ENCODE results near the gene DIPK1B. TPM values are rescaled to one million over a fixed set of nuclear protein-coding genes. Genes with fewer than 3 reads are reported as not detected.

Gene DIPK1B
- total and polyA plus RNA-seq, 2 donors (not counting 3 experiments of a cell fraction or from before 2014, with no cell fraction given): 253 to 441 TPM

DNA sequence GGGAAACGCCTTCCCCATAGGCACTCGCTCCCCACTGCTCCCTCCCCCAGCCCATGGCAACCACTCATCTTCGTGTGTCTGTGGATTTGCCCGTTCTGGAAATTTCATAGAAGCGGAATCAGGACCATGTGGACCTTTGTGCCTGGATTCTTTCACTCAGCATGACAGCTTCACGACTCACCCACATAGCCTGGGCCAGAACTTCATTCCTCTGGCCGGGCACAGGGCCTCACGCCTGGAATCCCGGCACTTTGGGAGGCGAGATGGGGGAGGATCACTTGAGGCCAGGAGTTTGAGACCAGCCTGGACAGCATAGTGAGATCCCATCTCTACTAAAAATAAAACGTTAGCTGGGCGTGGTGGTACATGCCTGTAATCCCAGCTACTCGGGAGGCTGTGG lies 12.1 kb upstream of the DIPK1B start:
- no peaks in the 10 kb centered on the region for H3K79me2 ChIP-seq (ENCODE audit: control insufficient read depth, insufficient read depth, low read length)
- no peak overlapping the region for H2AFZ ChIP-seq (ENCODE audit: low read depth, low read length)
- no peaks in the 10 kb centered on the region for H3K36me3 ChIP-seq (ENCODE audit: control insufficient read depth in 2 of 2, extremely low read depth in 1 of 2, insufficient read depth in 2 of 2, low read length in 2 of 2)
- no peak overlapping the region for H3K27ac ChIP-seq (ENCODE audit: insufficient read depth, low read depth, low read length)
- ChIA-PET POLR2A (no interaction called here), CTCF (interaction anchor here (1.2 kb wide), 1 partner anchor 212 kb away, joined by 3 read pairs; no protein-coding TSS in a partner anchor)
- intact Hi-C loops (cut with micrococcal nuclease) (no loop called here), dilution Hi-C loops (cut with MboI; ENCODE audit: extremely low pct_ligation_motif_present, low sequenced_read_pairs) (no loop called here)
- no peaks in the 10 kb centered on the region for H3K9me1 ChIP-seq (replicated peaks; ENCODE audit: control insufficient read depth, extremely low read depth, insufficient read depth, low read length)
- DNase-seq (ENCODE audit: low read depth, low spot score) (no peak), FAIRE-seq (no peak)
- H4K20me1 ChIP-seq (replicated peaks; ENCODE audit: control insufficient read depth, extremely low read depth, insufficient read depth, low read length): no peaks in the 10 kb centered on the region
- no peak overlapping the region for H3K4me2 ChIP-seq (ENCODE audit: insufficient read depth, low read length)
- no peak overlapping the region for H3K9ac ChIP-seq (replicated peaks; ENCODE audit: extremely low read depth, insufficient read depth, low read length)
- TF ChIP-seq FOS (IDR thresholded peaks at IDR 0.05; ENCODE audit: borderline replicate concordance, insufficient read depth, low read length): no peak
- TF ChIP-seq POLR2AphosphoS5 (IDR thresholded peaks at IDR 0.05; ENCODE audit: insufficient read depth, low read depth, low read length): no peak
- no peak for TF ChIP-seq POLR2A (IDR thresholded peaks at IDR 0.05; ENCODE audit: low read depth, low read length)
- TF ChIP-seq, protein P1, sequence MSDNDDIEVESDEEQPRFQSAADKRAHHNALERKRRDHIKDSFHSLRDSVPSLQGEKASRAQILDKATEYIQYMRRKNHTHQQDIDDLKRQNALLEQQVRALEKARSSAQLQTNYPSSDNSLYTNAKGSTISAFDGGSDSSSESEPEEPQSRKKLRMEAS (IDR thresholded peaks at IDR 0.05; ENCODE audit: insufficient read depth, insufficient read length): no peak
- no peak for TF ChIP-seq GATA2 (IDR thresholded peaks at IDR 0.05; ENCODE audit: insufficient read depth, insufficient read length, low read depth, low read length)
- no peak for TF ChIP-seq JUN (IDR thresholded peaks at IDR 0.05; ENCODE audit: borderline replicate concordance, insufficient read depth, insufficient read length, low read depth)
- no peak for TF ChIP-seq EZH2 (IDR thresholded peaks at IDR 0.05; ENCODE audit: borderline replicate concordance, low read depth, low read length, severe bottlenecking)
- TF ChIP-seq MYC (IDR thresholded peaks at IDR 0.05; ENCODE audit: low read depth, low read length): no peak
- TF ChIP-seq, protein P2, sequence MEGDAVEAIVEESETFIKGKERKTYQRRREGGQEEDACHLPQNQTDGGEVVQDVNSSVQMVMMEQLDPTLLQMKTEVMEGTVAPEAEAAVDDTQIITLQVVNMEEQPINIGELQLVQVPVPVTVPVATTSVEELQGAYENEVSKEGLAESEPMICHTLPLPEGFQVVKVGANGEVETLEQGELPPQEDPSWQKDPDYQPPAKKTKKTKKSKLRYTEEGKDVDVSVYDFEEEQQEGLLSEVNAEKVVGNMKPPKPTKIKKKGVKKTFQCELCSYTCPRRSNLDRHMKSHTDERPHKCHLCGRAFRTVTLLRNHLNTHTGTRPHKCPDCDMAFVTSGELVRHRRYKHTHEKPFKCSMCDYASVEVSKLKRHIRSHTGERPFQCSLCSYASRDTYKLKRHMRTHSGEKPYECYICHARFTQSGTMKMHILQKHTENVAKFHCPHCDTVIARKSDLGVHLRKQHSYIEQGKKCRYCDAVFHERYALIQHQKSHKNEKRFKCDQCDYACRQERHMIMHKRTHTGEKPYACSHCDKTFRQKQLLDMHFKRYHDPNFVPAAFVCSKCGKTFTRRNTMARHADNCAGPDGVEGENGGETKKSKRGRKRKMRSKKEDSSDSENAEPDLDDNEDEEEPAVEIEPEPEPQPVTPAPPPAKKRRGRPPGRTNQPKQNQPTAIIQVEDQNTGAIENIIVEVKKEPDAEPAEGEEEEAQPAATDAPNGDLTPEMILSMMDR (IDR thresholded peaks at IDR 0.05; ENCODE audit: extremely low read depth in 1 of 2, insufficient read depth in 1 of 2, low read depth in 1 of 2, low read length in 2 of 2): no peak
- no peaks in the 10 kb centered on the region for H3K4me1 ChIP-seq (ENCODE audit: control insufficient read depth, extremely low read depth, insufficient read depth, low read length)
- no TSS peak for BruUV-seq (replicated peaks)
- peaks cover 5 to 6% of the 10 kb centered on the region in 2 experiments for H3K27me3 ChIP-seq (ENCODE audit: control insufficient read depth in 2 of 2, insufficient read depth in 2 of 2, low read length in 2 of 2)
- no peak overlapping the region for H3K4me3 ChIP-seq (replicated peaks in 1 of 3; ENCODE audit: insufficient read depth in 1 of 3, low read depth in 1 of 3, low read length in 3 of 3)
- H3K9me3 ChIP-seq (replicated peaks; ENCODE audit: control insufficient read depth, insufficient read depth, low read length): no peaks in the 10 kb centered on the region
